B cell (primary cell): ENCODE results near the gene HEYL. TPM values are rescaled to one million over a fixed set of nuclear protein-coding genes. Genes with fewer than 3 reads are reported as not detected.

Experiments used
- ATAC-seq: fragments of 200-7000 bp; cut with Tn5 transposase; one replicate; pipeline ENCODE4 v1.10.0; 2021; ENCODE audit warnings: low read depth, mild to moderate bottlenecking, moderate number of reproducible peaks, moderate library complexity
- CTCF ChIA-PET: fragments of 350-600 bp; sonication (Branson Sonifier 250); formaldehyde crosslinking; loops from one replicate; lab custom pipeline; 2021; ENCODE audit warnings: antibody characterized with exemption, inconsistent platforms; lab: Charles Lee
- POLR2A ChIA-PET: fragments of 350-600 bp; sonication (Branson Sonifier 250); formaldehyde crosslinking; loops from one replicate; lab custom pipeline; 2021; ENCODE audit warnings: antibody characterized with exemption; lab: Charles Lee
- DNase-seq: peaks from one replicate; pipeline ENCODE4 v3.0.0; 2013
- H2AFZ ChIP-seq: 2 replicates; pipeline ENCODE4 v1.6.1; 2012; ENCODE audit warnings: mild to moderate bottlenecking, low read depth, low read length; ENCODE audit not compliant: insufficient read depth, poor library complexity, severe bottlenecking
- H3K27ac ChIP-seq, 2 donors: 1 replicate in 1 of 2; 2 replicates in 1 of 2; pipeline ENCODE4 v1.5.1; 2012 to 2013; ENCODE audit warnings: low read length in 2 of 2, mild to moderate bottlenecking in 2 of 2, moderate library complexity in 1 of 2
- H3K27me3 ChIP-seq, 4 experiments: fragments of 200-600 bp in 1 of 4; sonication (generic) in 1 of 4; replicated peaks in 1 of 4; 1 replicate in 2 of 4; 2 replicates in 2 of 4; pipeline versions ENCODE4 v1.6.1 to v1.7.0; 2013 to 2016; ENCODE audit warnings: low read length in 3 of 4, mild to moderate bottlenecking in 2 of 4, mixed read lengths in 1 of 4, moderate library complexity in 1 of 4; ENCODE audit not compliant: insufficient read depth in 4 of 4, control insufficient read depth in 3 of 4; ENCODE audit errors: control extremely low read depth in 1 of 4
- H3K36me3 ChIP-seq, 2 experiments: replicated peaks in 1 of 2; 1 replicate in 1 of 2; 2 replicates in 1 of 2; pipeline versions ENCODE4 v1.6.1 to v1.7.1; 2013; ENCODE audit warnings: low read length in 1 of 2; ENCODE audit not compliant: insufficient read depth in 2 of 2, control insufficient read depth in 1 of 2; ENCODE audit errors: control extremely low read depth in 1 of 2, extremely low read depth in 1 of 2
- H3K4me1 ChIP-seq, 2 donors: fragments of 200-600 bp in 1 of 2; sonication (generic) in 1 of 2; 1 replicate in 1 of 2; 2 replicates in 1 of 2; pipeline versions ENCODE4 v1.5.1 to v1.6.1; 2013 to 2017; ENCODE audit warnings: low read length in 2 of 2; ENCODE audit not compliant: control insufficient read depth in 2 of 2, insufficient read depth in 2 of 2
- H3K4me2 ChIP-seq: replicated peaks from 2 replicates; pipeline ENCODE3; 2012; ENCODE audit warnings: mild to moderate bottlenecking, low read depth, low read length; ENCODE audit not compliant: poor library complexity, severe bottlenecking
- H3K4me3 ChIP-seq, 5 experiments: fragments of 200-600 bp in 1 of 5; sonication (generic) in 1 of 5; 1 replicate in 3 of 5; 2 replicates in 2 of 5; pipeline versions ENCODE4 v1.5.1 to v1.7.0; 2011 to 2016; ENCODE audit warnings: low read length in 4 of 5, mild to moderate bottlenecking in 4 of 5, low read depth in 2 of 5, control low read depth in 1 of 5, moderate library complexity in 1 of 5; ENCODE audit not compliant: insufficient read depth in 1 of 5; ENCODE audit errors: control extremely low read depth in 1 of 5, extremely low read depth in 1 of 5
- H3K79me2 ChIP-seq: fragments of 200-600 bp; sonication (generic); one replicate; pipeline ENCODE4 v1.6.0; 2016; ENCODE audit warnings: low read length; ENCODE audit not compliant: control insufficient read depth, insufficient read depth
- H3K9ac ChIP-seq: fragments of 200-600 bp; sonication (generic); 2 replicates; pipeline ENCODE4 v1.6.1; 2017; ENCODE audit warnings: mild to moderate bottlenecking, low read length, moderate library complexity
- H3K9me3 ChIP-seq, 3 donors: one replicate each; pipeline versions ENCODE4 v1.6.1 to v1.7.1; 2013; ENCODE audit warnings: low read length in 2 of 3; ENCODE audit not compliant: control insufficient read depth in 2 of 3, insufficient read depth in 1 of 3; ENCODE audit errors: control extremely low read depth in 1 of 3
- H4K20me1 ChIP-seq: 2 replicates; pipeline ENCODE4 v1.6.0; 2012; ENCODE audit warnings: mild to moderate bottlenecking, low read length; ENCODE audit not compliant: insufficient read depth, control insufficient read depth, poor library complexity, severe bottlenecking
- H3K27ac Mint-ChIP-seq: one replicate; pipeline ENCODE4 v1.8.0; 2021; ENCODE audit warnings: mixed read lengths
- H3K27me3 Mint-ChIP-seq: one replicate; pipeline ENCODE4 v1.8.0; 2021; ENCODE audit warnings: mixed read lengths
- H3K4me1 Mint-ChIP-seq: one replicate; pipeline ENCODE4 v1.8.0; 2021; ENCODE audit warnings: mixed read lengths
- H3K4me3 Mint-ChIP-seq: one replicate; pipeline ENCODE4 v1.8.0; 2021; ENCODE audit warnings: mixed read lengths
- H3K9me3 Mint-ChIP-seq: one replicate; pipeline ENCODE4 v1.8.0; 2022; ENCODE audit warnings: mixed read lengths; ENCODE audit not compliant: insufficient read depth
- CTCF ChIP-seq: fragments of 200-600 bp; IDR thresholded peaks from one replicate; pipeline ENCODE4 v1.8.0; 2022; ENCODE audit warnings: antibody characterized with exemption, mild to moderate bottlenecking
- EZH2 ChIP-seq: IDR thresholded peaks from 2 replicates; pipeline ENCODE4 v1.6.1; 2012; ENCODE audit warnings: borderline replicate concordance, low read depth, mild to moderate bottlenecking, moderate library complexity, low read length; ENCODE audit not compliant: insufficient read depth, poor library complexity, severe bottlenecking
- WGBS: methylation state at CpG from one replicate; pipeline ENCODE4 v1.1.5; 2013; ENCODE audit warnings: missing lambda C conversion rate; ENCODE audit not compliant: insufficient coverage; 5-methylcytosine and 5-hydroxymethylcytosine counted together
- intact Hi-C: fragments of 100-400 bp; cut with micrococcal nuclease; formaldehyde crosslinking; loops from one replicate; pipeline ENCODE4 v1.10.0; 2022
- polyA plus RNA-seq: library from polyadenylated mRNA; depleted of rRNA; stranded (reverse); fragments of >200 nt; gene quantifications from 2 replicates; pipeline ENCODE4 v1.2.3, GENCODE V29; 2012
- total RNA-seq, 2 donors: library from RNA; stranded (reverse); fragments of 120-200 nt in 1 of 2; gene quantifications; 1 replicate in 1 of 2; 2 replicates in 1 of 2; pipeline versions ENCODE4 v1.2.3 to v1.2.4, GENCODE V29; 2013 to 2022

Gene HEYL
- total and polyA plus RNA-seq, 2 donors (not counting 1 experiment from before 2014, with no cell fraction given), result 0.12 TPM; not detected in 1

GRCh38 chr1:39622427-39622826, 17.0 kb downstream of the HEYL start:
- H3K9me3 ChIP-seq, result peaks cover 0 to 3% (median 0%) of the 10 kb centered on the region in 3 donors
- H3K79me2 ChIP-seq, result no peaks in the 10 kb centered on the region
- TF ChIP-seq CTCF (no peak), EZH2 (no peak)
- Mint-ChIP-seq H3K27ac (no peak overlapping the region), H3K4me1 (no peaks in the 10 kb centered on the region), H3K4me3 (no peak overlapping the region), H3K27me3 (peaks cover 31% of the 10 kb centered on the region), H3K9me3 (no peaks in the 10 kb centered on the region)
- no peak overlapping the region for H3K4me3 ChIP-seq
- intact Hi-C loops, result no loop called here
- no peak for DNase-seq
- no peak overlapping the region for H3K4me2 ChIP-seq
- POLR2A ChIA-PET, result no interaction called here
- H3K4me1 ChIP-seq, result no peaks in the 10 kb centered on the region
- CTCF ChIA-PET, result interaction anchor here (0.7 to 1.2 kb wide), 2 partner anchors 14 to 16 kb away, joined by 3 read pairs; no protein-coding TSS in a partner anchor
- H2AFZ ChIP-seq, result no peak overlapping the region
- no peaks in the 10 kb centered on the region for H3K36me3 ChIP-seq
- peaks cover 0 to 10% (median 0%) of the 10 kb centered on the region in 4 experiments for H3K27me3 ChIP-seq
- H4K20me1 ChIP-seq, result no peaks in the 10 kb centered on the region
- no peak overlapping the region for H3K9ac ChIP-seq
- ATAC-seq, result no peak
- H3K27ac ChIP-seq, result no peak overlapping the region
- 100% methylated on average over 2 of the region's 3 CpGs for WGBS

GRCh38 chr1:39620659-39621165, 18.7 kb downstream of the HEYL start:
- peaks cover 35% of the 10 kb centered on the region for H3K27me3 Mint-ChIP-seq
- H3K27ac Mint-ChIP-seq, result no peak overlapping the region
- Histone ChIP-seq H3K9ac (no peak overlapping the region), H2AFZ (no peak overlapping the region), H3K27ac (no peak overlapping the region), H3K27me3 (peaks cover 0 to 10% (median 0%) of the 10 kb centered on the region in 4 experiments), H3K9me3 (peaks cover 0 to 3% (median 0%) of the 10 kb centered on the region in 3 donors), H3K4me3 (no peak overlapping the region), H4K20me1 (no peaks in the 10 kb centered on the region), H3K4me1 (no peaks in the 10 kb centered on the region), H3K79me2 (no peaks in the 10 kb centered on the region), H3K4me2 (no peak overlapping the region), H3K36me3 (no peaks in the 10 kb centered on the region)
- intact Hi-C loops, result no loop called here
- 92% methylated on average over 2 of the region's 3 CpGs for WGBS
- no peaks in the 10 kb centered on the region for H3K9me3 Mint-ChIP-seq
- H3K4me3 Mint-ChIP-seq, result no peak overlapping the region
- POLR2A ChIA-PET, result no interaction called here
- H3K4me1 Mint-ChIP-seq, result no peaks in the 10 kb centered on the region
- DNase-seq (no peak), ATAC-seq (no peak)
- TF ChIP-seq CTCF, result no peak
- no peak for TF ChIP-seq EZH2
- CTCF ChIA-PET, result no interaction called here
